ENCODE results near the gene ELP1.

GRCh38 chr9:108854094-108854493 is 79.8 kb downstream of the ELP1 start:
- TF ChIP-seq, protein P1, sequence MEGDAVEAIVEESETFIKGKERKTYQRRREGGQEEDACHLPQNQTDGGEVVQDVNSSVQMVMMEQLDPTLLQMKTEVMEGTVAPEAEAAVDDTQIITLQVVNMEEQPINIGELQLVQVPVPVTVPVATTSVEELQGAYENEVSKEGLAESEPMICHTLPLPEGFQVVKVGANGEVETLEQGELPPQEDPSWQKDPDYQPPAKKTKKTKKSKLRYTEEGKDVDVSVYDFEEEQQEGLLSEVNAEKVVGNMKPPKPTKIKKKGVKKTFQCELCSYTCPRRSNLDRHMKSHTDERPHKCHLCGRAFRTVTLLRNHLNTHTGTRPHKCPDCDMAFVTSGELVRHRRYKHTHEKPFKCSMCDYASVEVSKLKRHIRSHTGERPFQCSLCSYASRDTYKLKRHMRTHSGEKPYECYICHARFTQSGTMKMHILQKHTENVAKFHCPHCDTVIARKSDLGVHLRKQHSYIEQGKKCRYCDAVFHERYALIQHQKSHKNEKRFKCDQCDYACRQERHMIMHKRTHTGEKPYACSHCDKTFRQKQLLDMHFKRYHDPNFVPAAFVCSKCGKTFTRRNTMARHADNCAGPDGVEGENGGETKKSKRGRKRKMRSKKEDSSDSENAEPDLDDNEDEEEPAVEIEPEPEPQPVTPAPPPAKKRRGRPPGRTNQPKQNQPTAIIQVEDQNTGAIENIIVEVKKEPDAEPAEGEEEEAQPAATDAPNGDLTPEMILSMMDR (conservative IDR thresholded peaks at IDR 0.05; ENCODE audit: low read depth in 2 of 2), result peak; percentile 26 to 35; a peak in 3 of 4 replicates
- no peak for TF ChIP-seq POLR2AphosphoS5 (IDR thresholded peaks at IDR 0.05; ENCODE audit: low read depth)
- TF ChIP-seq CREB1 (CRISPR knock-in tag; IDR thresholded peaks at IDR 0.05; ENCODE audit: low read depth), result no peak
- TF ChIP-seq ZNF331 (CRISPR knock-in tag; IDR thresholded peaks at IDR 0.05; ENCODE audit: low read depth), result no peak

All from GM23338 (cell line).